ENCODE results near the gene TESK2. TPM values are rescaled to one million over a fixed set of nuclear protein-coding genes. Genes with fewer than 3 reads are reported as not detected.
"Not testable (repeated sequence)": the region's sequence is repeated elsewhere in the genome, so short reads cannot be mapped to it uniquely, and the experiment has no call there.

TESK2 gene
- polyA plus RNA-seq, 6 donors from 2014 or later: 9.0 to 20.1 (median 12.9) TPM

DNA sequence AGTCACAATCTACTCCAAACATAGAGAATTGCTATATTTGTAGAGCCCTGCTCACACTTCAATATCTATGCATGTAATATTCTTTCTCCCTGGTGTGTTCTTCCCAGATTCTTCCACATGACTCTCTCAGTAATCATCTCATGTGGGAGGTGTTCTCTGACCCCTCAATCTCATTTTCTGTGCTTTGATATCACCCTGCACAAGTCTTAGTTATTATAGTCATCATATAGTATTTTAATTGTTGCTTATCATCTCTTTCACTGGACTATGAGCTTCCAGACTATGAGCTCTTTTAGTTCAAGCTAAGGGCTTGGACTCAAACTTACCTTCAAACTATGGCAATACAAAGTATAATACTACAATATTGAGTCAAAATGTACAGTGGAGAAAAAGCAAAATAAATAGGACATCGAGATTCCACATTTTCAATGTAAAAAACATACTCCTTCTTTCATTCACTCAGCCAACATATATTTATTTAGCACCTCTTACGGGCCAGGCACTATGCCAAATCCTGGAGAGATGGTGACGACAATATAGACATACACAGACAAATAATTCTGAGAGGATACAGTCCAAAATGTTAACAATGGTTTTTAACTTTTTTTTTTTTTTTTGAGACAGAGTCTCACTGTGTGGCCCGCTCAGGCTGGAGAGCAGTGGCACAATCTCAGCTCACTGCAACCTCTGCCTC is 12.7 kb downstream of the TESK2 start:
- Mint-ChIP-seq H3K36me3 (no peaks in the 10 kb centered on the region), H3K9me3 (no peaks in the 10 kb centered on the region), H3K27me3 (no peaks in the 10 kb centered on the region), H3K27ac (peak overlapping the region in 3 of 6 donors; percentile 20 to 64 (median 58)), H3K4me1 (peaks cover 8 to 24% (median 19%) of the 10 kb centered on the region in 3 donors), H3K4me3 (no peak overlapping the region)
- ATAC-seq (ENCODE audit: low read depth in 2 of 2): no peak
- no peak for DNase-seq

DNA sequence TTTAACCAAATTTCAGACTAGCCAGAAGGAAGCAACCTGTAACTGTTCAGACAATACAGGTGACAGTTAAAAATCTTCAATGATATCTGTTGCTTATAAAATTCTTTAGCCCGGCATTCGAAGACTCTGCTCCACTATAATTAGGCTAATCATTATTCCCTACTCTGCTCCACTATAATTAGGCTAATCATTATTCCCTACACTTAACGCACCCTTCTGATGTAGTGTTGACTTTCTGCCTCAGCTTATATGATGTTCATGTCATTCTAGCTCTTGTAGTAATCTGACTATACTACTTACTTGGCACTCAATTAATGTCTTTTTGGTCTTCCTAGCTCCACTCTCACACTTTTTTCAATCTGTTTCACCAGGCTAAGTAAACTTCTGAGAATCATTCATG is 13.3 kb downstream of the TESK2 start:
- no peak for ATAC-seq (ENCODE audit: low read depth in 2 of 2)

DNA sequence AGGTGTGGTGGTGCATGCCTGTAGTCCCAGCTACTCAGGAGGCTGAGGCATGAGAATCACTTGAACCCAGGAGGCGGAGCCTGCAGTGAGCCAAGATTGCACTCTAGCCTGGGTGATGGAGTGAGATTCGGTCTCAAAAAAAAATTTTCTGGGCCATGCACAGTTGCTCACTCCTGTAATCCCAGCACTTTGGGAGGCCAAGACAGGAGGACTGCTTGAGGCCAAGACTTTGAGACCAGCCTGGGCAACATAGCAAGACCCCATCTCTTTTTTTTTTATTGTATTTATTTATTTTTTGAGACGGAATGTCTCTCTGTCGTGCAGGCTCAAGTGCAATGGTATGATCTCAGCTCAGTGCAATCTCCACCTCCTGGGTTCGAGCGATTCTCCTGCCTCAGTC is 16.8 kb downstream of the TESK2 start:
- H3K27ac Mint-ChIP-seq; H3K27me3 Mint-ChIP-seq; H3K36me3 Mint-ChIP-seq; DNase-seq; H3K4me3 Mint-ChIP-seq; ATAC-seq (ENCODE audit: low read depth in 2 of 2); H3K9me3 Mint-ChIP-seq: not testable (repeated sequence)
- peaks cover 22 to 46% (median 37%) of the 10 kb centered on the region in 3 donors for H3K4me1 Mint-ChIP-seq

More for the DNA sequence above, 13.3 kb downstream of the TESK2 start:
- H3K36me3 Mint-ChIP-seq: no peaks in the 10 kb centered on the region
- no peaks in the 10 kb centered on the region for H3K9me3 Mint-ChIP-seq
- peak overlapping the region in 3 of 6 donors; percentile 20 to 64 (median 58) for H3K27ac Mint-ChIP-seq
- no peak overlapping the region for H3K4me3 Mint-ChIP-seq
- H3K4me1 Mint-ChIP-seq: peaks cover 8 to 30% (median 23%) of the 10 kb centered on the region in 3 donors
- DNase-seq: no peak
- H3K27me3 Mint-ChIP-seq: no peaks in the 10 kb centered on the region

DNA sequence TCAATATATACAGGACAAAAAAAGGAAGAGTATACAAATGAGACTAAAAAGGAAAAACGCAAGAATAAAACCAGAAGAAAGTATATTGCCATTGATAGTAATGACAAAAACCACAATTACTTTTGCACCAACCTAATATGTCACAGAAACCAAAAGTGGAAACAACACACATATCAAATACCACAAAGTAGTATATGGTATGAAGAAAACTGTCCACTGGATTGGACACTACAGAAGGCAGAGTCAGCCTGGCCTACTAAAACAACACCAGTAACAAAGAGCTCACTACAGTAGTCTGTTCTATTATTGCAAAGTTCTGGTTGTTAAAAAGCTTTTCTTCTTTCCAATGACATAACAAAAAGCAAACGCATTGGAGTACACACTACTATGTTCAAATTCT is 17.7 kb downstream of the TESK2 start:
- H3K4me3 Mint-ChIP-seq: no peak overlapping the region

DNA sequence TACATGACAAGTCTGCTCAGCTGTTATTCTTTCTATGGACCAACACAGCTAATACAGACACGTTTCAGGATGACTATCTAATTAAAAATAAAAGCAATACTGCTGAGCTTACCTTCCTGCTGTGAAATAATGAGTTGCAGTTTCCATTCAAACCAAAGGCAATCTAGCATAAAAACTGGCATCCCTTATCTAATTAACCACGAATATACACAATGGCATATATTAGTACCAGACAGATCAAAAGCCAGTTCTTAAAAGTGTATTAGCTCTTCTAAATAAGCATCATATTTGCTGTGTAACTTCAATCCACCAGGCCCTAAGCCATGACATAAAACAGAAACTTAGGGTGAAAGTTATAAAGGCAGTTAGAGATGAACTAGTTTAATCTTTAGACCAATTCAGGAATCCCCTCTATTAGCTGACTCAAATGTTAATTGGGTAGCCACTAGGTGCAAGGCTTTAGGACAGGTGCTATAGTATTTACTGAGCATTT is 20.6 kb downstream of the TESK2 start:
- Mint-ChIP-seq H3K27ac (peak overlapping the region in 1 of 6 donors; percentile 54), H3K9me3 (no peaks in the 10 kb centered on the region), H3K4me3 (no peak overlapping the region), H3K36me3 (no peaks in the 10 kb centered on the region), H3K27me3 (no peaks in the 10 kb centered on the region), H3K4me1 (peaks cover 21 to 47% (median 28%) of the 10 kb centered on the region in 3 donors)
- ATAC-seq (ENCODE audit: low read depth in 2 of 2): no peak
- DNase-seq: no peak

More for the DNA sequence above, 17.7 kb downstream of the TESK2 start:
- H3K27ac Mint-ChIP-seq: peak overlapping the region in 3 of 6 donors; percentile 69 to 77 (median 71)
- H3K4me1 Mint-ChIP-seq: peaks cover 22 to 40% (median 32%) of the 10 kb centered on the region in 3 donors
- no peaks in the 10 kb centered on the region for H3K9me3 Mint-ChIP-seq
- no peaks in the 10 kb centered on the region for H3K36me3 Mint-ChIP-seq
- ATAC-seq (ENCODE audit: low read depth in 2 of 2) (peak in 1 of 2 donors; percentile 25), DNase-seq (no peak)
- no peaks in the 10 kb centered on the region for H3K27me3 Mint-ChIP-seq

DNA sequence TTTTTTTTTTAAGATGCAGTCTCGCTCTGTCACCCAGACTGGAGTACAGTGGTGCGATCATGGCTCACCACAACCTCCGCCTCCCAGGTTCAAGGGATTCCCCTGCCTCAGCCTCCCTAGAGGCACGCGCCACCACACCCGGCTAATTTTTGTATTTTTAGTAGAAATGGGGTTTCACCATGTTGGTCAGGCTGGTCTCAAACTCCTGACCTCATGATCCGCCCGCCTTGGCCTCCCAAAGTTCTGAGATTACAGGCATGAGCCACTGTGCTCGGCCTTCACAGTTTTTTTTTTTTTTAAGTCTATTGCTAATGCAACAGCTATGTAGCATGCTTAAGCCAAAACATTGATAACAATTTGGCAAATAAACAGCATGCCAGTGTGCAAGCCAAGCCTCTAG is 23.6 kb downstream of the TESK2 start:
- H3K9me3 Mint-ChIP-seq, H3K27me3 Mint-ChIP-seq, H3K36me3 Mint-ChIP-seq, DNase-seq: not testable (repeated sequence)
- H3K4me3 Mint-ChIP-seq: peak overlapping the region in 3 of 8 donors; percentile 3 to 84 (median 57)
- peaks cover 14 to 25% (median 20%) of the 10 kb centered on the region in 3 donors for H3K4me1 Mint-ChIP-seq
- peak; percentile 60 to 84 for ATAC-seq (ENCODE audit: low read depth in 2 of 2)
- H3K27ac Mint-ChIP-seq: peak overlapping the region in 1 of 6 donors; percentile 24

DNA sequence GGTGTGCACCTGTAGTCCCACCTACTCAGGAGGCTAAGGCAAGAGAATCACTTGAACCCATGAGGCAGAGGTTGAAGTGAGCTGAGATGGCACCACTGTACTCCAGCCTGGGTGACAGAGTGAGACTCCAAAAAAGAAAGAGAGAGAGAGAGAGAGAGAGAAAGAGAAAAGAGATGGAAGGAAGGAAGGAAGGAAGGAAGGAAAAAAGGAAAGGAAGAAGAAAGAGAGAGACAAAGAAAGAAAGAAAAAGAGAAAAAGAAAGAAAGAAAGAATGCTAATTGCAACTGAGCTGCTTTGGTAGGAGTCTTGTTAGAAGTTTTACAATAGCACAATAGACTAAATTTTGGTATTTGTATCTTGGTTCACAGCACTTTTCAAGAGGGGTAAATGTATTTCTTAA is 25.7 kb downstream of the TESK2 start:
- no peak overlapping the region for H3K4me3 Mint-ChIP-seq
- DNase-seq: no peak
- H3K9me3 Mint-ChIP-seq: no peaks in the 10 kb centered on the region
- no peak overlapping the region for H3K27ac Mint-ChIP-seq
- H3K36me3 Mint-ChIP-seq: peaks cover 0 to 8% of the 10 kb centered on the region in 2 donors
- H3K27me3 Mint-ChIP-seq: no peaks in the 10 kb centered on the region
- ATAC-seq (ENCODE audit: low read depth in 2 of 2): no peak
- peaks cover 11 to 21% (median 14%) of the 10 kb centered on the region in 3 donors for H3K4me1 Mint-ChIP-seq

DNA sequence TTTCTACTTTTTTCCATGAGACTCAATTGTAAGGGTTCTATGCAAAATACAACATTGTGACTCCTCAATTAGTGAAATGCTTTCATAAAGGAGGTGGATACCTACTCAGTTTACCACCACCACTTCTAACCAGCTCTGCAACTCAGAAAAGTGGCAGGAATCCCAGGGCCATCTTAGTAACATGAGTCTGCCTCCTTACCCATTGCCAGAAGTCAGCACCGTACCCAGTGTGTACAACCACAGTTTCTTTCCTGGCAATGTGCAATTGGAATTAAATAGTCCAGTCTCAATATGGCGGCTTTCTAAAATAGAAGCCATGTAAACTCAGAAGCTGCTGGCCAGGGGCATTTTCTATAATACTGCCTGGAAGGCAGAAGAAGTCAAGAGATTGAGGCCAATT is 32.1 kb downstream of the TESK2 start:
- Mint-ChIP-seq H3K36me3 (peaks cover 7 to 18% of the 10 kb centered on the region in 2 donors), H3K27ac (peak overlapping the region in 1 of 6 donors; percentile 21), H3K4me1 (peaks cover 8 to 18% (median 15%) of the 10 kb centered on the region in 3 donors), H3K9me3 (no peaks in the 10 kb centered on the region), H3K4me3 (no peak overlapping the region), H3K27me3 (no peaks in the 10 kb centered on the region)
- DNase-seq (no peak), ATAC-seq (ENCODE audit: low read depth in 2 of 2) (no peak)

DNA sequence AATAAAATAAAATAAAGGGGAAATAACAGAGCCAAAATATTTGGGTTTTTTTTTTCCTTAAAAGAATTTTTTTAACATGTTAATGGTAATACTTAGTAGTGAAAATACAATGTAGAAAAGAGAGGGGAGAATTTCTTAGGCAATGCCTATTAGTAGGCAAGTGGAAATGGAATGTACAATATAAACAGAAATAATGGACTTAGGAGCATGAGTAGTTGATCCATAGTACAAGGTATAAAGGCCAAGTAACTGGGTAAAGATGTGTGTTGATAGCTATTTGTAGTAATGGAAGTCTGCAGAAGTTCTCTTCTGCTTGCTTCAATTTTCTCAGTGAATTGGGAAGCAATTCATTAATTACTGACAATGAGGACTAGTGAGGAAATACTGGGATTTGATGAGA is 34.4 kb downstream of the TESK2 start:
- no peak overlapping the region for H3K4me3 Mint-ChIP-seq

DNA sequence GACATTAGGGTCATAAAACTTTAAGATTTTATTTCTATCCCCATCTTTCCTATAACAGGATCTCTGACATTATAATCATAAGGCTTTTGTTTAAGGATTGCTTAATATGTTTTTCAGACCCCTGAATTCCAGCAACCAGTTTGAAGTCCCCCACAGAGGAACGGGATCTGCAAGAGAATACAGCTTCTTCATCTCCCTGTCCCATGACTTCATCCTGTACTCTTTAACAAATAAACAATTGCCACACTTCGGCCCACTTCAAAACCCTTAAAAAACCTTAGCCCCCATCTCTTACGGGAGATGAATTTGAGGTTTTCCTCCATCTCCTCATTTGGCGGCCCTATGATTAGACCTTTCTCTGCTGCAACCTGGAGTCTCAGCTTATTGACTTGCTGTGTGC is 35.8 kb downstream of the TESK2 start:
- peak overlapping the region in 3 of 6 donors; percentile 7 to 39 (median 30) for H3K27ac Mint-ChIP-seq
- H3K4me1 Mint-ChIP-seq: peaks cover 15 to 20% (median 16%) of the 10 kb centered on the region in 3 donors
- no peaks in the 10 kb centered on the region for H3K27me3 Mint-ChIP-seq
- peaks cover 15 to 16% of the 10 kb centered on the region in 2 donors for H3K36me3 Mint-ChIP-seq
- no peak overlapping the region for H3K4me3 Mint-ChIP-seq
- H3K9me3 Mint-ChIP-seq: no peaks in the 10 kb centered on the region
- ATAC-seq (ENCODE audit: low read depth in 2 of 2) (no peak), DNase-seq (no peak)

More for the DNA sequence above, 34.4 kb downstream of the TESK2 start:
- H3K27me3 Mint-ChIP-seq: no peaks in the 10 kb centered on the region
- peaks cover 15 to 20% (median 16%) of the 10 kb centered on the region in 3 donors for H3K4me1 Mint-ChIP-seq
- H3K27ac Mint-ChIP-seq: peak overlapping the region in 1 of 6 donors; percentile 76
- no peaks in the 10 kb centered on the region for H3K9me3 Mint-ChIP-seq
- no peak for ATAC-seq (ENCODE audit: low read depth in 2 of 2)
- H3K36me3 Mint-ChIP-seq: peaks cover 15 to 16% of the 10 kb centered on the region in 2 donors
- DNase-seq: no peak

DNA sequence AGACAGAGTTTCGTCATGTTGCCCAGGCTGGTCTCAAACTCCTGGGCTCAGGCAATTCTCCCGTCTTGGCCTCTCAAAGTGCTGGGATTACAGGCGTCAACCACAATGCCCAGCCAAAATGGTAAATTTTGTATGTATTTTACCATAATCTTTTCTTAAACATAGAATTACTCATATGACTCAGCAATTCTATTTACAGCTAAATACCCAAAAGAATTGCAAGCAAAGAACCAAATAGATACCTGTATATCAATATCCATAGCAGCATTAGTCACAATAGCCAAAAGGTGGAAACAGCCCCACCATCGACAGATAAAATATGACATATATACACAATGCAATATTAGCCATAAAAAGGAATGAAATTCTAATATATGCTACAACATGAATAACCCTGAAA is 36.5 kb downstream of the TESK2 start:
- Mint-ChIP-seq H3K36me3 (peaks cover 15 to 16% of the 10 kb centered on the region in 2 donors), H3K4me1 (peaks cover 13 to 20% (median 15%) of the 10 kb centered on the region in 3 donors), H3K9me3 (no peaks in the 10 kb centered on the region), H3K4me3 (no peak overlapping the region), H3K27me3 (no peaks in the 10 kb centered on the region), H3K27ac (peak overlapping the region in 2 of 6 donors; percentile 6 to 61)
- ATAC-seq (ENCODE audit: low read depth in 2 of 2): no peak
- DNase-seq: no peak

DNA sequence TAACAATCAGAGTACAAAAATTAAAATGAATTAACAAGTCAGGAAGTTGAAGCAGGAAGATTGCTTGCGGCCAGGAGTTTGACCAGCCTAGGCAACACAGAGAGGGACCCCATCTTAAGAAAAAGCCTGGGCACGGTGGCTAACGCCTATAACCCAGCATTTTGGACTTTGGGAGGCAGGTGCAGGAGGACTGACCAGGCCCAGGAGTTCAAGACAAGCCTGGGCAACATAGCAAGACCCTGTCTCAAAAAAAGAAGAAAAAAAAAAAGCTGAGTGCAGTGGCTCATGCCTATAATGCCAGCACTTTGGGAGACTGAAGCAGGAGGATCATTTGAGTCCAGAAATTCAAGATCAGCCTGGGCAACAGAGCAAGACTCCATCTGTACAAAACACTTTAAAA is 38.5 kb downstream of the TESK2 start:
- no peak for ATAC-seq (ENCODE audit: low read depth in 2 of 2)
- Mint-ChIP-seq H3K27ac (peak overlapping the region in 1 of 6 donors; percentile 40), H3K9me3 (no peaks in the 10 kb centered on the region), H3K36me3 (peaks cover 15 to 16% of the 10 kb centered on the region in 2 donors), H3K27me3 (no peaks in the 10 kb centered on the region), H3K4me1 (peaks cover 6 to 20% (median 17%) of the 10 kb centered on the region in 3 donors), H3K4me3 (no peak overlapping the region)
- no peak for DNase-seq

DNA sequence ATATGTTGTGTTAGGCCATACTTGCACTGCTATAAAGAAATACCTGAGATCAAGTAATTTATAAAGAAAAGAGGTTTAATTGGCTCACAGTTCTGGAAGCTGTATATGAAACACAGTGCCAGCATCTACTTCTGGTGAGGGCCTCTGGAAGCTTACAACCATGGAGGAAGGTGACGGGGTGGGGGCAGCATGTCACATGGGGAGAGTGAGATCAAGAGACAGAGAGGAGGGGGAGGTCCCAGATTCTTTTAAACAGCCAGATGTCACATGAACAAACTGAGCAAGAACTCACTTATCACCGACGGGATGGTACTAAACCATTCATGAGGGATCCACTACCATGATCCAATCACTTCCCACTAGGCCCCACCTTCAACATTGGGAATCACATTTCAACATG is 42.6 kb downstream of the TESK2 start:
- Mint-ChIP-seq H3K9me3 (no peaks in the 10 kb centered on the region), H3K36me3 (peaks cover 6 to 8% of the 10 kb centered on the region in 2 donors), H3K27me3 (no peaks in the 10 kb centered on the region), H3K4me1 (peaks cover 6 to 19% (median 11%) of the 10 kb centered on the region in 3 donors), H3K4me3 (no peak overlapping the region), H3K27ac (peak overlapping the region in 2 of 6 donors; percentile 24 to 30)
- ATAC-seq (ENCODE audit: low read depth in 2 of 2): no peak
- DNase-seq: no peak

Data from naive B cell (primary cell).